ENCODE results near the gene FAM76B.

Gene FAM76B

DNA sequence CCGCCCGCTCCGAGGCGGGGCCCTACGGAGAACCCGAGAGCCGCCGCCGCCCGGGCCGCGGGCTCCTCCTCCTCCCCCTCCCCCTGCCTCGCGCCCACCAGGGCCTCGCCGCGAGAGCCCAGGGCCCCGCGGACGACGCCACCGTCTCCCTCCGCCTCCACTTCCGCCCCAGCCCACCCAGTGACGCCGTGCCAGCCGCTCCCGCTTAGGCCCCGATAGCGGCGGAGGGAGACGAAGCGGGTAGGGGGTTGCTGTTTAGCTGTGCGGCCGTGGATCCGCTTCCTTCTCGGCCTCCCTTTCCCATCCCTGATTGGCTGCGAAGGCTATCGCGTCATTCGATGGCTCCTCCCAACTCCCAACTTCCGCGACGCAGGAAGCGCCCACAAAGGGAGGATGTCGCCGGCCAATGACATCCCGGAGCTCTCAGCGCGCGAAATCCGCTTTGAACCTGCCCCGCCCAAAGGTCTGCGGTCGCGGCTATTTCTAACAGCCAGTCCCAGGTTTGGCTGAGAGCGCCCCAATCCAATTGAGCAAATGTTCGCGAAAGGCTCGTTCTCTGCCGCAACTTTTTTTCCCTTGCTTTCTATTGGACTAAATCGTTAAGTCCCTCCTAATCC is at the start of gene FAM76B:
Gene FAM76B, minus strand, starts transcription at position 277 of the 617 bp plus-strand sequence. CDS start 304 bp downstream, outside the sequence.
- Histone ChIP-seq H3K9me2 (replicated peaks; ENCODE audit: insufficient read depth, low read length) (no peaks in the 10 kb centered on the region), H4K20me1 (ENCODE audit: insufficient read depth, low read length) (no peaks in the 10 kb centered on the region), H3K9ac (ENCODE audit: low read length) (peak within 1 kb of the TSS; percentile 97), H3K27ac (ENCODE audit: low read length) (peak within 1 kb of the TSS; percentile 96), H3F3A (ENCODE audit: insufficient read depth, low read length) (peaks cover 27% of the 10 kb centered on the region), H3K79me2 (ENCODE audit: low read length) (peaks cover 67% of the 10 kb centered on the region), H3K4me3 (ENCODE audit: low read length) (peak within 1 kb of the TSS; percentile 90), H3K4me2 (ENCODE audit: low read depth, low read length) (peak within 1 kb of the TSS; percentile 93), H3K27me3 (replicated peaks; ENCODE audit: insufficient read depth, low read length) (no peaks in the 10 kb centered on the region), H2AFZ (ENCODE audit: low read length) (peak within 1 kb of the TSS; percentile 85), H3K36me3 (replicated peaks; ENCODE audit: insufficient read depth, low read length) (peaks cover 9% of the 10 kb centered on the region; the same call in 1 of the 2 replicates), H3K4me1 (ENCODE audit: low read length) (peaks cover 22% of the 10 kb centered on the region), H3K9me3 (replicated peaks; ENCODE audit: insufficient read depth, low read length) (no peaks in the 10 kb centered on the region)
- peak; percentile 99 for DNase-seq
- no peak for TF ChIP-seq EZH2 (optimal IDR thresholded peaks at IDR 0.05; ENCODE audit: low read depth, low read length)
- no peak for TF ChIP-seq EZH2phosphoT487 (IDR thresholded peaks at IDR 0.05; ENCODE audit: low read length)
- TF ChIP-seq CTCF (IDR thresholded peaks at IDR 0.05; ENCODE audit: low read length) = no peak

DNA sequence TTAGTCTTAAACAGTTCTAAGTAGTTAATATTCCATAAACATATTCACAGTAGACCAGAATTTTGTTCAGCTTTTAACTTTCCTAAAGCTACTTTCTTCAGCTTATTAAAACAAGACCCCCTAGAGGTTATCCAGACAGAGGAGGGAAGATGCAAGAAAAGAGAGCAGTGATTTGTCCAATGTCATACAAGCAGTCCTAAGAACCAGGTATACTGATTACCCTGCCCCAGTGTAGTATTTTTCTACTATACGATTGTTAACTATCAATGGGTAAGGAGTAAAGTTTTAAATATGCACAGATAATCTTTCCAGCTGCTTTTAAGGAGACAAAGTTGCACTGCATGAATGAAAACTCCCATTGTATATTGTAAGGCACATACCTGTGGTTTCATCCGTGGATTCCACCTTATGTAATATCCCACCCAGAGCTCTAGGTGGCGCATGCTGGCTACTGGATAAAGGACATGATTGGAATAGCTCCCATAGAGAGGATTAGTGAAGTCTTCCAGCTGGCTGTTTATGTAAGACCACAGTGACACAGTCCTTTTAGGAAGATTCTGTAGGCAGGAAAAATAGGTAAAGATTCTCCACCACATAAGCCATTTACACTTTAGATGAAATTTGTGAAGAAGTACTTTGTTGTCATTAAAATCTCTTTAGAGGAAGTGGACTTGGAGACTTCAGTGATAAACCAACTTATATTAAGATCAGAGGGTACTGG is 46.3 kb upstream of the FAM76B start:
- Histone ChIP-seq H3K9ac (ENCODE audit: low read length) (no peak overlapping the region), H3K9me3 (replicated peaks; ENCODE audit: insufficient read depth, low read length) (no peaks in the 10 kb centered on the region), H3K4me2 (ENCODE audit: low read depth, low read length) (no peak overlapping the region), H3K27me3 (replicated peaks; ENCODE audit: insufficient read depth, low read length) (no peaks in the 10 kb centered on the region), H3K27ac (ENCODE audit: low read length) (no peak overlapping the region), H3K36me3 (replicated peaks; ENCODE audit: insufficient read depth, low read length) (no peaks in the 10 kb centered on the region), H3F3A (ENCODE audit: insufficient read depth, low read length) (no peaks in the 10 kb centered on the region), H3K4me3 (ENCODE audit: low read length) (no peak overlapping the region), H2AFZ (ENCODE audit: low read length) (no peak overlapping the region), H3K9me2 (replicated peaks; ENCODE audit: insufficient read depth, low read length) (no peaks in the 10 kb centered on the region), H3K4me1 (ENCODE audit: low read length) (no peaks in the 10 kb centered on the region), H3K79me2 (ENCODE audit: low read length) (no peaks in the 10 kb centered on the region), H4K20me1 (ENCODE audit: insufficient read depth, low read length) (no peaks in the 10 kb centered on the region)
- DNase-seq = peak; percentile 63
- TF ChIP-seq EZH2 (optimal IDR thresholded peaks at IDR 0.05; ENCODE audit: low read depth, low read length) (no peak), CTCF (IDR thresholded peaks at IDR 0.05; ENCODE audit: low read length) (peak; percentile 89), EZH2phosphoT487 (IDR thresholded peaks at IDR 0.05; ENCODE audit: low read length) (no peak)

DNA sequence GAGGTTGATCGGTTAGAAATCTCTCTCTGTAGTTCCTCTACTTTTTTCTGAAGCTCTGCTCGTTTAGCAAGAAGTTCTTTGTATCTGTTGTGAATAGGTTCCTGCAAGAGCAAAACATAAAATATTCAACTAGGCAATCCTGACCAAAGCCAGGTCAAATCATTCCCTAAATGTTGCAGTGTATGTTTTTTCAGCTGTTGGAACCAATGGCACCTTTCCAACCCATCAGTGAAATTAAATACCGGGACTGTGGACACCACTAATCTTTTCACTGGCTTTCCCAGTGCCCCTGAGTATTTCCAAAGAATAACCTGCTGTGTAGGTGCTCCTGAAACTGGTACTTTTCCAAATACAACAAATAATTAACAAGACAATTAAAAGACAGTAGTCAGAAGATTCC is 45.8 kb upstream of the FAM76B start:
- no peaks in the 10 kb centered on the region for H3K79me2 ChIP-seq (ENCODE audit: low read length)
- no peaks in the 10 kb centered on the region for H3K36me3 ChIP-seq (replicated peaks; ENCODE audit: insufficient read depth, low read length)
- TF ChIP-seq EZH2phosphoT487 (IDR thresholded peaks at IDR 0.05; ENCODE audit: low read length) (no peak), CTCF (IDR thresholded peaks at IDR 0.05; ENCODE audit: low read length) (no peak), EZH2 (optimal IDR thresholded peaks at IDR 0.05; ENCODE audit: low read depth, low read length) (no peak)
- H3K4me1 ChIP-seq (ENCODE audit: low read length) = no peaks in the 10 kb centered on the region
- H3K9ac ChIP-seq (ENCODE audit: low read length) = no peak overlapping the region
- H3F3A ChIP-seq (ENCODE audit: insufficient read depth, low read length) = no peaks in the 10 kb centered on the region
- no peak for DNase-seq
- no peaks in the 10 kb centered on the region for H3K9me2 ChIP-seq (replicated peaks; ENCODE audit: insufficient read depth, low read length)
- H2AFZ ChIP-seq (ENCODE audit: low read length) = no peak overlapping the region
- no peak overlapping the region for H3K27ac ChIP-seq (ENCODE audit: low read length)
- no peaks in the 10 kb centered on the region for H3K27me3 ChIP-seq (replicated peaks; ENCODE audit: insufficient read depth, low read length)
- H3K4me3 ChIP-seq (ENCODE audit: low read length) = no peak overlapping the region
- H3K9me3 ChIP-seq (replicated peaks; ENCODE audit: insufficient read depth, low read length) = no peaks in the 10 kb centered on the region
- H4K20me1 ChIP-seq (ENCODE audit: insufficient read depth, low read length) = no peaks in the 10 kb centered on the region
- H3K4me2 ChIP-seq (ENCODE audit: low read depth, low read length) = no peak overlapping the region

Data from MM.1S (cell line).